ENCODE data around the gene ZNF280B. TPM values are rescaled to one million over a fixed set of nuclear protein-coding genes. Genes with fewer than 3 reads are reported as not detected.
A peak's percentile ranks its signal among the peaks of the same experiment; 100 is the strongest.
"Not testable (repeated sequence)": the region's sequence is repeated elsewhere in the genome, so short reads cannot be mapped to it uniquely, and the experiment has no call there.

The ZNF280B gene
- total RNA-seq, 1 experiment from 2014 or later: 3.9 TPM

DNA sequence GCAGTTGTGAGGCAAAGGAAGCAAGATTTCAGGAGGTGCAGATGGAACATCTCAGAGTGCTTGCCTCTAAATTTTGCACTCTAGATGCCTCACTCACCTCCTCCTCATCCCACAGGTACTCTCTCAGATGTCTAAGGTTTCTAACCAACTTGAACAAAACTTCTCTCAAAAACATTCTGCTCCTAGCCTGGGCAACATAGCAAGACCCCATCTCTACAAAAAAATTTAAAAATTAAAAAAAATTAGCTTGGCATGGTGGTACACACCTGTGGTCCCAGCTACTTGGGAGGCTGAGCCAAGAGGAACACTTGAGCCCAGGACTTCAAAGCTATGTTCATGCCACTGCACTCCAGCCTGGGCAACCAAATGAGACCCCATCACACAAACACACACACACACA lies 7.3 kb upstream of the ZNF280B start:
- Histone ChIP-seq H3K36me3 (ENCODE audit: control insufficient read depth, insufficient read depth, low read length) (no peaks in the 10 kb centered on the region), H3K9me3 (no peaks in the 10 kb centered on the region), H3K4me3 (ENCODE audit: low read depth, low read length) (no peak overlapping the region), H3K27me3 (replicated peaks; ENCODE audit: control insufficient read depth, insufficient read depth, low read length) (no peaks in the 10 kb centered on the region), H3K4me1 (peaks cover 5% of the 10 kb centered on the region; the same call in 1 of the 2 replicates)
- DNase-seq: no peak
- TF ChIP-seq, protein P1, sequence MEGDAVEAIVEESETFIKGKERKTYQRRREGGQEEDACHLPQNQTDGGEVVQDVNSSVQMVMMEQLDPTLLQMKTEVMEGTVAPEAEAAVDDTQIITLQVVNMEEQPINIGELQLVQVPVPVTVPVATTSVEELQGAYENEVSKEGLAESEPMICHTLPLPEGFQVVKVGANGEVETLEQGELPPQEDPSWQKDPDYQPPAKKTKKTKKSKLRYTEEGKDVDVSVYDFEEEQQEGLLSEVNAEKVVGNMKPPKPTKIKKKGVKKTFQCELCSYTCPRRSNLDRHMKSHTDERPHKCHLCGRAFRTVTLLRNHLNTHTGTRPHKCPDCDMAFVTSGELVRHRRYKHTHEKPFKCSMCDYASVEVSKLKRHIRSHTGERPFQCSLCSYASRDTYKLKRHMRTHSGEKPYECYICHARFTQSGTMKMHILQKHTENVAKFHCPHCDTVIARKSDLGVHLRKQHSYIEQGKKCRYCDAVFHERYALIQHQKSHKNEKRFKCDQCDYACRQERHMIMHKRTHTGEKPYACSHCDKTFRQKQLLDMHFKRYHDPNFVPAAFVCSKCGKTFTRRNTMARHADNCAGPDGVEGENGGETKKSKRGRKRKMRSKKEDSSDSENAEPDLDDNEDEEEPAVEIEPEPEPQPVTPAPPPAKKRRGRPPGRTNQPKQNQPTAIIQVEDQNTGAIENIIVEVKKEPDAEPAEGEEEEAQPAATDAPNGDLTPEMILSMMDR (IDR thresholded peaks at IDR 0.05; ENCODE audit: insufficient read depth in 1 of 2, low read depth in 1 of 2, low read length in 1 of 2, severe bottlenecking in 1 of 2, unreplicated experiment in 1 of 2): no peak
- no peak overlapping the region for H3K4me3 Mint-ChIP-seq (ENCODE audit: unreplicated experiment)
- no peak overlapping the region for H3K27ac Mint-ChIP-seq (ENCODE audit: unreplicated experiment)
- ChIA-PET CTCF (no interaction called here), POLR2A (no interaction called here)
- intact Hi-C loops (cut with micrococcal nuclease; ENCODE audit: unreplicated experiment): no loop called here
- no peaks in the 10 kb centered on the region for H3K4me1 Mint-ChIP-seq (ENCODE audit: low read depth, unreplicated experiment)
- peaks cover 9% of the 10 kb centered on the region for H3K9me3 Mint-ChIP-seq (ENCODE audit: unreplicated experiment)
- H3K27me3 Mint-ChIP-seq (ENCODE audit: insufficient read depth, unreplicated experiment): no peaks in the 10 kb centered on the region
- BruUV-seq (replicated peaks): no TSS peak
- peaks cover 22% of the 10 kb centered on the region for H3K36me3 Mint-ChIP-seq (ENCODE audit: insufficient read depth, unreplicated experiment)

DNA sequence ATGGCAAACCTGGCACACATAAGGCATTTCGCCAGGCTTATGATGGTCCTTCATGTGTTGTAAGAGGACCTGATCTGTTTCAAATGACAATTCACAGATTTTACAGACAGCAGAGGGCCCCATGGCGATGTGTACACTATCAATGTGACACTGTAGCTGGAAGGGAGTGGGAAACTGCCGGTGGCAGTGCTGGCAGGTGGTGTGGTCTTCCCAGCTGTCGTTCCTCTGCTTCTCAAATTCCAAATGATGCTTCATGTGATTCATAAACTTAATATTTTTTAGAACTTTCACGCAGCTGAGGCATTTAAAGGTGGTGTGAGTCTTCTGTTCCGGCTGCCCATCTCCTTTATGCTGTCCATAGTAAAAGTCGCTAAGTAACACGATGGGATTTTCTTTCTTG lies 5.9 kb upstream of the ZNF280B start:
- POLR2A ChIA-PET; H3K4me1 ChIP-seq; H3K27me3 ChIP-seq (replicated peaks; ENCODE audit: control insufficient read depth, insufficient read depth, low read length); H3K27me3 Mint-ChIP-seq (ENCODE audit: insufficient read depth, unreplicated experiment); H3K4me1 Mint-ChIP-seq (ENCODE audit: low read depth, unreplicated experiment); H3K9me3 ChIP-seq; CTCF ChIA-PET; H3K4me3 ChIP-seq (ENCODE audit: low read depth, low read length); BruUV-seq (replicated peaks); H3K4me3 Mint-ChIP-seq (ENCODE audit: unreplicated experiment); H3K36me3 ChIP-seq (ENCODE audit: control insufficient read depth, insufficient read depth, low read length); intact Hi-C loops (cut with micrococcal nuclease; ENCODE audit: unreplicated experiment); H3K27ac Mint-ChIP-seq (ENCODE audit: unreplicated experiment): not testable (repeated sequence)
- DNase-seq: peak in 1 of 2 experiments; percentile 3
- H3K36me3 Mint-ChIP-seq (ENCODE audit: insufficient read depth, unreplicated experiment): peaks cover 15% of the 10 kb centered on the region
- H3K9me3 Mint-ChIP-seq (ENCODE audit: unreplicated experiment): peaks cover 19% of the 10 kb centered on the region

DNA sequence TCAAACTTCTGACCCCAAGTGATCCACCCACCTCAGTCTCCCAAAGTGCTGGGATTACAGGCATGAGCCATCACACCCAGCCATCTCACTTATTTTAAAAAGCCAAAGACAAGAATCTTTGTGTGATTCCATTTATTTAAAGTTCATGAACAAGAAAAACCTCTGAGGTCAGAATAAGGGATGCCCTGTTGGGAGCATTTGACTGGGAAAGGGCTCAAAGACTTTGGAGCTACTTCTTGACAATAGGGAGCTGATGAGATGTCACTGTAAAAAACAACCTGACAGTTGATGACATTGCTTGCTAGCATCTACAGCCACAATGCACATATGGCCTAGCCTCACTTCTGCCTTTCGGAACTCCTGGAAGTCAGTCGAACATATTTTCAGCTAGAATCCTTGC lies 5.1 kb upstream of the ZNF280B start:
- Histone ChIP-seq H3K9me3 (peaks cover 8% of the 10 kb centered on the region), H3K36me3 (ENCODE audit: control insufficient read depth, insufficient read depth, low read length) (no peaks in the 10 kb centered on the region), H3K27me3 (replicated peaks; ENCODE audit: control insufficient read depth, insufficient read depth, low read length) (no peaks in the 10 kb centered on the region), H3K4me3 (ENCODE audit: low read depth, low read length) (no peak overlapping the region), H3K4me1 (no peaks in the 10 kb centered on the region; the same call in 1 of the 2 replicates)
- Mint-ChIP-seq H3K27ac (ENCODE audit: unreplicated experiment) (no peak overlapping the region), H3K27me3 (ENCODE audit: insufficient read depth, unreplicated experiment) (no peaks in the 10 kb centered on the region), H3K9me3 (ENCODE audit: unreplicated experiment) (peaks cover 22% of the 10 kb centered on the region), H3K4me3 (ENCODE audit: unreplicated experiment) (no peak overlapping the region), H3K4me1 (ENCODE audit: low read depth, unreplicated experiment) (no peaks in the 10 kb centered on the region), H3K36me3 (ENCODE audit: insufficient read depth, unreplicated experiment) (peaks cover 15% of the 10 kb centered on the region)
- ChIA-PET CTCF (no interaction called here), POLR2A (no interaction called here)
- intact Hi-C loops (cut with micrococcal nuclease; ENCODE audit: unreplicated experiment): no loop called here
- DNase-seq: no peak
- TF ChIP-seq, protein P1 (IDR thresholded peaks at IDR 0.05; ENCODE audit: insufficient read depth in 1 of 2, low read depth in 1 of 2, low read length in 1 of 2, severe bottlenecking in 1 of 2, unreplicated experiment in 1 of 2): no peak
- no TSS peak for BruUV-seq (replicated peaks)

DNA sequence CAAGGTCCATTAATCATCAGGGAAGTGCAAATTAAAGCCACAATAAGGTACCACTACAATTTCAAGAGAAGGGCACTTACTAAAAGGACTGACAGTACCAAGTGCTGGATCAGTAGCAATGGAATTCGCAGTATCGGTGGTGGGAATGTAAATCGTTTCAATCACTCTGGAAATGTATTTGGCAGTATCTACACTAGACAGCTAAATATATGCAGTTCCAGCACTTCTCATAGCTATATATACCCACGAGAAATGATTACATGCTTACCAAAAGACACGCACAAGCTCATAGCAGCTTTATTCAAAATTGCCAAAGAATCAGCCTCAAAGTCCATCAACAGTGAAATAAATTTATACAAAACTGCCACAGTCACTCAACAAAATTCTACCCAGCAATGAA lies 4.4 kb upstream of the ZNF280B start:
- H3K4me3 ChIP-seq (ENCODE audit: low read depth, low read length): no peak overlapping the region
- TF ChIP-seq, protein P1 (IDR thresholded peaks at IDR 0.05; ENCODE audit: insufficient read depth in 1 of 2, low read depth in 1 of 2, low read length in 1 of 2, severe bottlenecking in 1 of 2, unreplicated experiment in 1 of 2): no peak
- H3K9me3 Mint-ChIP-seq (ENCODE audit: unreplicated experiment): peaks cover 22% of the 10 kb centered on the region
- H3K27me3 Mint-ChIP-seq (ENCODE audit: insufficient read depth, unreplicated experiment): no peaks in the 10 kb centered on the region
- H3K4me1 Mint-ChIP-seq (ENCODE audit: low read depth, unreplicated experiment): no peaks in the 10 kb centered on the region
- intact Hi-C loops (cut with micrococcal nuclease; ENCODE audit: unreplicated experiment): no loop called here
- H3K36me3 ChIP-seq (ENCODE audit: control insufficient read depth, insufficient read depth, low read length): no peaks in the 10 kb centered on the region
- H3K27me3 ChIP-seq (replicated peaks; ENCODE audit: control insufficient read depth, insufficient read depth, low read length): no peaks in the 10 kb centered on the region
- DNase-seq: no peak
- no peaks in the 10 kb centered on the region; the same call in 1 of the 2 replicates for H3K4me1 ChIP-seq
- POLR2A ChIA-PET: no interaction called here
- no TSS peak for BruUV-seq (replicated peaks)
- peaks cover 15% of the 10 kb centered on the region for H3K36me3 Mint-ChIP-seq (ENCODE audit: insufficient read depth, unreplicated experiment)
- H3K9me3 ChIP-seq: peaks cover 8% of the 10 kb centered on the region
- no peak overlapping the region for H3K4me3 Mint-ChIP-seq (ENCODE audit: unreplicated experiment)
- no peak overlapping the region for H3K27ac Mint-ChIP-seq (ENCODE audit: unreplicated experiment)
- CTCF ChIA-PET: no interaction called here

DNA sequence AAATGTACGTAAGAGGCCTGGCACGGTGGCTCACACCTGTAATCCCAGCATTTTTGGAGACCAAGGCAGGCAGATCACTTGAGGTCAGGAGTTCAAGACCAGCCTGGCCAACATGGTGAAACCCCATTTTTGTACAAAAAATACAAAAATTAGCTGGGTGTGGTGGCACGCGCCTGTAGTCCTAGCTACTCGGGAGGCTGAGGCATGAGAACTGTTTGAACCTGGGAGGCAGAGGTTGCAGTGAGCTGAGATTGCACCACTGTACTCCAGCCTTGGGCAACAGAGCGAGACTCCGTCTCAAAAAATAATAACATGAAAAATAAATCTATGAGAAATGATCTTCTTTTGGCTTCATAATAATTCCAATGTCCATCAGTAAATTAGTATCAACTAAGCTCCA lies 2.3 kb upstream of the ZNF280B start:
- H3K4me1 Mint-ChIP-seq (ENCODE audit: low read depth, unreplicated experiment); BruUV-seq (replicated peaks); H3K36me3 ChIP-seq (ENCODE audit: control insufficient read depth, insufficient read depth, low read length); H3K27ac Mint-ChIP-seq (ENCODE audit: unreplicated experiment); CTCF ChIA-PET; H3K27me3 Mint-ChIP-seq (ENCODE audit: insufficient read depth, unreplicated experiment); POLR2A ChIA-PET; H3K4me3 ChIP-seq (ENCODE audit: low read depth, low read length); DNase-seq; H3K27me3 ChIP-seq (replicated peaks; ENCODE audit: control insufficient read depth, insufficient read depth, low read length); H3K4me1 ChIP-seq; intact Hi-C loops (cut with micrococcal nuclease; ENCODE audit: unreplicated experiment); H3K9me3 ChIP-seq; H3K4me3 Mint-ChIP-seq (ENCODE audit: unreplicated experiment): not testable (repeated sequence)
- Mint-ChIP-seq H3K9me3 (ENCODE audit: unreplicated experiment) (peaks cover 24% of the 10 kb centered on the region), H3K36me3 (ENCODE audit: insufficient read depth, unreplicated experiment) (peaks cover 14% of the 10 kb centered on the region)

All from Caco-2 (cell line).